ENCODE data around the gene MLYCD.
A peak's percentile ranks its signal among the peaks of the same experiment; 100 is the strongest.

DNA sequence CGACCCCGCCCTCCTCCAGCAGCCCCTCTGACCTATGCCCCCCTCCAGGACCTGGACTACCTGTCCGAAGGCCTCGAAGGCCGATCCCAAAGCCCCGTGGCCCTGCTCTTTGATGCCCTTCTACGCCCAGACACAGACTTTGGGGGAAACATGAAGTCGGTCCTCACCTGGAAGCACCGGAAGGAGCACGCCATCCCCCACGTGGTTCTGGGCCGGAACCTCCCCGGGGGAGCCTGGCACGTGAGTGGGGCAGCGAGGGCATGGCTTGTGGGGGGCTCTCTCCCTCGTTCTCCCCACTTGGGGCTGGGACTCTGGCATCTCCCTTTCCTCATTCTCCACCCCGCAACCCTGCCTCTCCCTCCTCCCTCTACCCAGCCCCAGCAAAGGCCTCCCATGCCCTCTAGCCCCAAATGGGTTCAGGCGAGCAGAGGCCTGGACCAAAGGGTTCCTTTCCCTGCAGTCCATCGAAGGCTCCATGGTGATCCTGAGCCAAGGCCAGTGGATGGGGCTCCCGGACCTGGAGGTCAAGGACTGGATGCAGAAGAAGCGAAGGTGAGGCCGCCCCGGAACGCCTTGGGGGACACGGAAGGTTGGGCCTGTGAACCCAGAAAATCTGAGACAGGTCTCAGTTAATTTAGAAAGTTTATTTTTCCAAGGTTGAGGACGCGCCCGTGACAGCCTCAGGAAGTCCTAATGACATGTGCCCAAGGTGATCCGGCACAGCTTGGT is 61.8 kb downstream of the MLYCD start:
- TF ChIP-seq, protein P1, sequence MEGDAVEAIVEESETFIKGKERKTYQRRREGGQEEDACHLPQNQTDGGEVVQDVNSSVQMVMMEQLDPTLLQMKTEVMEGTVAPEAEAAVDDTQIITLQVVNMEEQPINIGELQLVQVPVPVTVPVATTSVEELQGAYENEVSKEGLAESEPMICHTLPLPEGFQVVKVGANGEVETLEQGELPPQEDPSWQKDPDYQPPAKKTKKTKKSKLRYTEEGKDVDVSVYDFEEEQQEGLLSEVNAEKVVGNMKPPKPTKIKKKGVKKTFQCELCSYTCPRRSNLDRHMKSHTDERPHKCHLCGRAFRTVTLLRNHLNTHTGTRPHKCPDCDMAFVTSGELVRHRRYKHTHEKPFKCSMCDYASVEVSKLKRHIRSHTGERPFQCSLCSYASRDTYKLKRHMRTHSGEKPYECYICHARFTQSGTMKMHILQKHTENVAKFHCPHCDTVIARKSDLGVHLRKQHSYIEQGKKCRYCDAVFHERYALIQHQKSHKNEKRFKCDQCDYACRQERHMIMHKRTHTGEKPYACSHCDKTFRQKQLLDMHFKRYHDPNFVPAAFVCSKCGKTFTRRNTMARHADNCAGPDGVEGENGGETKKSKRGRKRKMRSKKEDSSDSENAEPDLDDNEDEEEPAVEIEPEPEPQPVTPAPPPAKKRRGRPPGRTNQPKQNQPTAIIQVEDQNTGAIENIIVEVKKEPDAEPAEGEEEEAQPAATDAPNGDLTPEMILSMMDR (IDR thresholded peaks at IDR 0.05), result no peak
- peak; percentile 10 for TF ChIP-seq POLR2A (IDR thresholded peaks at IDR 0.05)

Measured in right lobe of liver (tissue), 4 donors.